Measurements from ENCODE around the gene PLPPR5.

Gene PLPPR5

DNA sequence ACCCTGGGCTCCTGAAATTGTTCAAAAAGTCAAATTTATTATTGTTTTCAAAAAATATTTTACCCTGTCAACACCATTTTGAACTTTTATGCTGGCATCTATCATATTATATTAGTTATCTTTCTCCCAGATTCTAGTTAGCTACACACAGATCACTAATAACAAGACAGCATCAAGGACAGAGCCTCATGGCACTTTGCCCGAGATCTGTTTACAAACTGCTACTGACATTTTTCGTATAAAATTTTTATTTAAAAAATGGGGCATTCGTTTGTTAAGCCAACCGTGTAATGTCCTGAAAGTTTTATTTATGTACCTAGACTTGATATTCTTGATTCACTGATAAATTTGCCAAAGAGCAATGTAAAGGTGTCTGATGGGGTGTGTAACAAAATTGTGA lies 78.1 kb downstream of the PLPPR5 start:
- Histone ChIP-seq H3K4me3 (ENCODE audit: low read length) (no peak overlapping the region), H3K27ac (ENCODE audit: low read length) (no peak overlapping the region), H2AFZ (ENCODE audit: low read depth, low read length) (no peak overlapping the region), H3K36me3 (replicated peaks; ENCODE audit: low read depth, low read length) (no peaks in the 10 kb centered on the region), H3K9me3 (ENCODE audit: insufficient read depth, low read length) (no peaks in the 10 kb centered on the region), H4K20me1 (ENCODE audit: insufficient read depth, low read length) (no peaks in the 10 kb centered on the region), H3K9ac (ENCODE audit: low read length) (no peak overlapping the region), H3K27me3 (ENCODE audit: low read depth, low read length) (no peaks in the 10 kb centered on the region), H3K79me2 (ENCODE audit: low read length) (no peaks in the 10 kb centered on the region), H3K4me1 (ENCODE audit: low read length) (no peaks in the 10 kb centered on the region), H3K4me2 (ENCODE audit: low read length) (no peak overlapping the region)
- no peak for TF ChIP-seq EZH2phosphoT487 (IDR thresholded peaks at IDR 0.05; ENCODE audit: low read depth)
- TF ChIP-seq, protein P1, sequence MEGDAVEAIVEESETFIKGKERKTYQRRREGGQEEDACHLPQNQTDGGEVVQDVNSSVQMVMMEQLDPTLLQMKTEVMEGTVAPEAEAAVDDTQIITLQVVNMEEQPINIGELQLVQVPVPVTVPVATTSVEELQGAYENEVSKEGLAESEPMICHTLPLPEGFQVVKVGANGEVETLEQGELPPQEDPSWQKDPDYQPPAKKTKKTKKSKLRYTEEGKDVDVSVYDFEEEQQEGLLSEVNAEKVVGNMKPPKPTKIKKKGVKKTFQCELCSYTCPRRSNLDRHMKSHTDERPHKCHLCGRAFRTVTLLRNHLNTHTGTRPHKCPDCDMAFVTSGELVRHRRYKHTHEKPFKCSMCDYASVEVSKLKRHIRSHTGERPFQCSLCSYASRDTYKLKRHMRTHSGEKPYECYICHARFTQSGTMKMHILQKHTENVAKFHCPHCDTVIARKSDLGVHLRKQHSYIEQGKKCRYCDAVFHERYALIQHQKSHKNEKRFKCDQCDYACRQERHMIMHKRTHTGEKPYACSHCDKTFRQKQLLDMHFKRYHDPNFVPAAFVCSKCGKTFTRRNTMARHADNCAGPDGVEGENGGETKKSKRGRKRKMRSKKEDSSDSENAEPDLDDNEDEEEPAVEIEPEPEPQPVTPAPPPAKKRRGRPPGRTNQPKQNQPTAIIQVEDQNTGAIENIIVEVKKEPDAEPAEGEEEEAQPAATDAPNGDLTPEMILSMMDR (IDR thresholded peaks at IDR 0.05; ENCODE audit: low read depth, low read length) = no peak

DNA sequence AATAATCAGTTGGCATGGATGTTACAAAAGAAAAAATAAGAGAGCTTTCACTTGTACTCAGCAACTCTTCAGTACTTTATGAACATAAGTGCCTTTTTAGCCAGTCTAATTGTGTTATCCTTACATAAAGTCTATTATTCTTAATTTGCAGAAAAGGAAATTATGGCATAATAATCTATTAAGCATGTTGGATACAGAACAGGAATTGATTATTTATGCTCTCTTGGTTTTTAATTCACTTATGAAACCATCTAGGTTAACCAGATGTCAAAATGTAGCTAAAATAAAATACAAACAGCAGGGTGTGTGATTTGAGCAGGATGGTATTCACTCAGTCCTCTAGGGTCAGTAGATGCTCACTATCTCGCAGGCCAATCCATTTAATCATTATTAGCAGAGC lies 79.7 kb downstream of the PLPPR5 start:
- Histone ChIP-seq H3K4me1 (ENCODE audit: low read length) (no peaks in the 10 kb centered on the region), H4K20me1 (ENCODE audit: insufficient read depth, low read length) (no peaks in the 10 kb centered on the region), H3K4me2 (ENCODE audit: low read length) (no peak overlapping the region), H2AFZ (ENCODE audit: low read depth, low read length) (no peak overlapping the region), H3K36me3 (replicated peaks; ENCODE audit: low read depth, low read length) (no peaks in the 10 kb centered on the region), H3K27me3 (ENCODE audit: low read depth, low read length) (no peaks in the 10 kb centered on the region), H3K9ac (ENCODE audit: low read length) (no peak overlapping the region), H3K9me3 (ENCODE audit: insufficient read depth, low read length) (no peaks in the 10 kb centered on the region), H3K27ac (ENCODE audit: low read length) (no peak overlapping the region), H3K4me3 (ENCODE audit: low read length) (no peak overlapping the region), H3K79me2 (ENCODE audit: low read length) (no peaks in the 10 kb centered on the region)
- TF ChIP-seq, protein P1 (IDR thresholded peaks at IDR 0.05; ENCODE audit: low read depth, low read length) = no peak
- no peak for TF ChIP-seq EZH2phosphoT487 (IDR thresholded peaks at IDR 0.05; ENCODE audit: low read depth)

DNA sequence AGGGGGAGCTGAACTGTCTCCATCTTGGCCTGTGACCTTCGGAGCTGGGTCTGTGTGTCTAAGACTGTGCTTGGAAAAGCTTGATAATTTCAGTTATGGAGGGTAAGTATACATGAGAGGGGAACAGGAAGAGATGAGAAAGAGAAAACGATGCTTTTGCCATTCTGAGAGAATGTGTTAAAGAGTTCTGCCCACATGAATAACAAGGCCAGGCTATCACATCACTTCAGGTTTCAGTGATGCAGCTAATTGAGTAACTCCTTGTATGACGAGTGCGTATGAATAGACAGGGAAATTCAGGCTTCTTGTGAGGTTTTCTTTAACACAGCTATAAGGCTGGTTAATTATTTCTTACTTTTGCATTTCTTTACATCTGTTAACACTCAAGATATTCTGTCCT lies 81.0 kb downstream of the PLPPR5 start:
- no peak for TF ChIP-seq EZH2phosphoT487 (IDR thresholded peaks at IDR 0.05; ENCODE audit: low read depth)
- TF ChIP-seq, protein P1 (IDR thresholded peaks at IDR 0.05; ENCODE audit: low read depth, low read length) = no peak
- Histone ChIP-seq H3K27me3 (ENCODE audit: low read depth, low read length) (no peaks in the 10 kb centered on the region), H3K9me3 (ENCODE audit: insufficient read depth, low read length) (no peaks in the 10 kb centered on the region), H3K4me3 (ENCODE audit: low read length) (no peak overlapping the region), H3K4me1 (ENCODE audit: low read length) (no peaks in the 10 kb centered on the region), H3K9ac (ENCODE audit: low read length) (no peak overlapping the region), H3K79me2 (ENCODE audit: low read length) (no peaks in the 10 kb centered on the region), H2AFZ (ENCODE audit: low read depth, low read length) (no peak overlapping the region), H3K4me2 (ENCODE audit: low read length) (no peak overlapping the region), H3K27ac (ENCODE audit: low read length) (no peak overlapping the region), H3K36me3 (replicated peaks; ENCODE audit: low read depth, low read length) (no peaks in the 10 kb centered on the region), H4K20me1 (ENCODE audit: insufficient read depth, low read length) (no peaks in the 10 kb centered on the region)

DNA sequence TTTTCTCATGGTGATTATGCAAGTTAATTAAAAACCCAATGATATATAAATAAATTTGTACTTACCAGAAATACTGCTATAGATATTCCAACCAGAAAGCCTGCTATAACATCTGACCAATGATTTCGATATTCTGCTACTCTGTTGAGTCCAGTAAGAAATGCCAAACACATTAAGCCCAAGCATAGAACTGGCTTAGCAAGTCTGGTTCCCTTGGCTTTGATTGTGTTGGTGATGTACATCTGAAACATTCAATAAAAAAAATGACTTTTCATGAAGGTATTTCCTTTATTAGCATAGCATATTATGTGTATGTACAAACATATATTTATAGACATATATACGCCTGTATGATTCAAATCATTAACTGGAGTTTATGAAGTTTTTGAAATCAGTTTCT lies 82.8 kb downstream of the PLPPR5 start:
- H3K4me2 ChIP-seq (ENCODE audit: low read length) = no peak overlapping the region

More for the DNA sequence above, 82.8 kb downstream of the PLPPR5 start:
- H3K9me3 ChIP-seq (ENCODE audit: insufficient read depth, low read length) = no peaks in the 10 kb centered on the region
- H3K9ac ChIP-seq (ENCODE audit: low read length) = no peak overlapping the region
- no peaks in the 10 kb centered on the region for H3K4me1 ChIP-seq (ENCODE audit: low read length)
- no peak overlapping the region for H3K27ac ChIP-seq (ENCODE audit: low read length)
- no peaks in the 10 kb centered on the region for H4K20me1 ChIP-seq (ENCODE audit: insufficient read depth, low read length)
- no peak overlapping the region for H2AFZ ChIP-seq (ENCODE audit: low read depth, low read length)
- TF ChIP-seq EZH2phosphoT487 (IDR thresholded peaks at IDR 0.05; ENCODE audit: low read depth) = no peak
- TF ChIP-seq, protein P1 (IDR thresholded peaks at IDR 0.05; ENCODE audit: low read depth, low read length) = no peak
- no peaks in the 10 kb centered on the region for H3K79me2 ChIP-seq (ENCODE audit: low read length)
- no peak overlapping the region for H3K4me3 ChIP-seq (ENCODE audit: low read length)
- no peaks in the 10 kb centered on the region for H3K27me3 ChIP-seq (ENCODE audit: low read depth, low read length)
- H3K36me3 ChIP-seq (replicated peaks; ENCODE audit: low read depth, low read length) = no peaks in the 10 kb centered on the region
